Measurements from ENCODE around the gene DNAJC15. TPM values are rescaled to one million over a fixed set of nuclear protein-coding genes. Genes with fewer than 3 reads are reported as not detected.

The DNAJC15 gene
- total RNA-seq, 1 experiment from 2014 or later, result 79.8 TPM

DNA sequence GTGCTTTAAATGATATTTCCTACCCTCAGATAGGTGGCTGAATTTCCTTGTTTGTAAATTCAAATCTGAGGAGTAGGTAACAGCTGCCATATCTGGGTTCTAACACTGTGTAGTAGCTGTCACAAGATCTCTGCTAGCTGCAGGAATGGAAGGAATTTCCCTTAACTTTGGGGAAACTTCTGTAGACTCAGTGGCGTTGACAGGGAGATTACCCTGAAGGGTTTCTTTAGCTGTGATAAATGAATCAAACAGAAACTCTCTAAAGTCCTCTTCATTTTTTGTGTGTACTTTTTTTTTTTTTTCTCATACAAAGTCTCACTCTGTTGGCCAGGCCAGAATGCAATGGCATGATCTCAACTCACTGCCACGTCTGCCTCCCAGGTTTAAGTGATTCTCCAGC, 26.0 kb upstream of the DNAJC15 start:
- Histone ChIP-seq H3K9ac (ENCODE audit: low read length) (no peak overlapping the region), H3K4me3 (ENCODE audit: low read length) (no peak overlapping the region), H3K9me3 (ENCODE audit: low read length) (no peaks in the 10 kb centered on the region), H3K4me1 (ENCODE audit: low read length) (peaks cover 12% of the 10 kb centered on the region), H3K27me3 (ENCODE audit: low read length) (no peaks in the 10 kb centered on the region), H3K79me2 (ENCODE audit: low read length) (no peaks in the 10 kb centered on the region), H3K4me2 (ENCODE audit: low read depth, low read length, poor library complexity, severe bottlenecking) (no peak overlapping the region), H3K36me3 (ENCODE audit: insufficient read depth, low read length) (no peaks in the 10 kb centered on the region), H3K9me2 (replicated peaks; ENCODE audit: insufficient read depth, low read length) (no peaks in the 10 kb centered on the region; the same call in 1 of the 2 replicates), H4K20me1 (ENCODE audit: insufficient read depth, low read depth, low read length) (no peaks in the 10 kb centered on the region), H3K27ac (ENCODE audit: low read length) (no peak overlapping the region), H2AFZ (ENCODE audit: low read length) (peak overlapping the region; percentile 68)
- no peak for DNase-seq

- Histone ChIP-seq H3K4me2 (ENCODE audit: low read depth, low read length, poor library complexity, severe bottlenecking) (no peak overlapping the region), H3K79me2 (ENCODE audit: low read length) (no peaks in the 10 kb centered on the region), H3K4me3 (ENCODE audit: low read length) (no peak overlapping the region), H3K27me3 (ENCODE audit: low read length) (no peaks in the 10 kb centered on the region), H3K4me1 (ENCODE audit: low read length) (peaks cover 5% of the 10 kb centered on the region), H4K20me1 (ENCODE audit: insufficient read depth, low read depth, low read length) (no peaks in the 10 kb centered on the region), H3K9ac (ENCODE audit: low read length) (no peak overlapping the region), H3K9me2 (replicated peaks; ENCODE audit: insufficient read depth, low read length) (no peaks in the 10 kb centered on the region; the same call in 1 of the 2 replicates), H2AFZ (ENCODE audit: low read length) (no peak overlapping the region), H3K9me3 (ENCODE audit: low read length) (no peaks in the 10 kb centered on the region), H3K36me3 (ENCODE audit: insufficient read depth, low read length) (no peaks in the 10 kb centered on the region), H3K27ac (ENCODE audit: low read length) (no peak overlapping the region)
- DNase-seq, result no peak
Measured at GRCh38 chr13:42999491-42999890, 23.9 kb upstream of the DNAJC15 start.

DNA sequence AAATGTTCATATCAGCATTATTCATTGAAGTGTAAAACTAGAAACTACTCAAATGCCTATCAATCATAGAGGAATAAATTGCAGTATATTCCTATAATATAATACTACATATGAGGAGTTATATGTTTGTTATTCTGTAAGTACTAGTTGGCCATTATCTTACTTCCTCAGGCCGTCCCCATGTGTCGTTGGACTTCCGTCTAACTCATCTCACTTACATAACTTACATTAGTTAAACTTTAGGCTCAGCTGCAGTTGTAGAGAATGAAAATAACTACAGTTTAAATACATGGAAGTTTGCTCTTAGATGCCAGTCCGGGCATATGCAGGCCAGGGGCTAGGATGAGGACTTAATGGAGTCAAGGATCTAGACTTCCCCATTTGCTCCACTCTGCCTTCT, 22.7 kb upstream of the DNAJC15 start:
- H3K9me3 ChIP-seq (ENCODE audit: low read length), result no peaks in the 10 kb centered on the region
- no peak overlapping the region for H3K9ac ChIP-seq (ENCODE audit: low read length)
- H4K20me1 ChIP-seq (ENCODE audit: insufficient read depth, low read depth, low read length), result no peaks in the 10 kb centered on the region
- H3K4me3 ChIP-seq (ENCODE audit: low read length), result no peak overlapping the region
- no peaks in the 10 kb centered on the region for H3K36me3 ChIP-seq (ENCODE audit: insufficient read depth, low read length)
- H3K4me2 ChIP-seq (ENCODE audit: low read depth, low read length, poor library complexity, severe bottlenecking), result no peak overlapping the region
- H2AFZ ChIP-seq (ENCODE audit: low read length), result no peak overlapping the region
- H3K9me2 ChIP-seq (replicated peaks; ENCODE audit: insufficient read depth, low read length), result no peaks in the 10 kb centered on the region; the same call in 1 of the 2 replicates
- no peak for DNase-seq
- peaks cover 5% of the 10 kb centered on the region for H3K4me1 ChIP-seq (ENCODE audit: low read length)
- no peak overlapping the region for H3K27ac ChIP-seq (ENCODE audit: low read length)
- no peaks in the 10 kb centered on the region for H3K27me3 ChIP-seq (ENCODE audit: low read length)
- no peaks in the 10 kb centered on the region for H3K79me2 ChIP-seq (ENCODE audit: low read length)

- DNase-seq, result no peak
- H3K79me2 ChIP-seq (ENCODE audit: low read length), result no peaks in the 10 kb centered on the region
- no peak overlapping the region for H3K9ac ChIP-seq (ENCODE audit: low read length)
- H2AFZ ChIP-seq (ENCODE audit: low read length), result no peak overlapping the region
- H3K36me3 ChIP-seq (ENCODE audit: insufficient read depth, low read length), result no peaks in the 10 kb centered on the region
- no peak overlapping the region for H3K27ac ChIP-seq (ENCODE audit: low read length)
- H3K9me3 ChIP-seq (ENCODE audit: low read length), result no peaks in the 10 kb centered on the region
- no peaks in the 10 kb centered on the region for H3K27me3 ChIP-seq (ENCODE audit: low read length)
- no peak overlapping the region for H3K4me3 ChIP-seq (ENCODE audit: low read length)
- no peak overlapping the region for H3K4me2 ChIP-seq (ENCODE audit: low read depth, low read length, poor library complexity, severe bottlenecking)
- H3K9me2 ChIP-seq (replicated peaks; ENCODE audit: insufficient read depth, low read length), result no peaks in the 10 kb centered on the region; the same call in 1 of the 2 replicates
- H4K20me1 ChIP-seq (ENCODE audit: insufficient read depth, low read depth, low read length), result no peaks in the 10 kb centered on the region
- peaks cover 4% of the 10 kb centered on the region for H3K4me1 ChIP-seq (ENCODE audit: low read length)
Measured at GRCh38 chr13:43002021-43002420, 21.4 kb upstream of the DNAJC15 start.

- no peaks in the 10 kb centered on the region for H4K20me1 ChIP-seq (ENCODE audit: insufficient read depth, low read depth, low read length)
- no peaks in the 10 kb centered on the region; the same call in 1 of the 2 replicates for H3K4me1 ChIP-seq (ENCODE audit: low read length)
- no peak overlapping the region for H3K27ac ChIP-seq (ENCODE audit: low read length)
- no peak overlapping the region for H3K4me2 ChIP-seq (ENCODE audit: low read depth, low read length, poor library complexity, severe bottlenecking)
- no peaks in the 10 kb centered on the region for H3K79me2 ChIP-seq (ENCODE audit: low read length)
- no peaks in the 10 kb centered on the region for H3K27me3 ChIP-seq (ENCODE audit: low read length)
- H3K9me2 ChIP-seq (replicated peaks; ENCODE audit: insufficient read depth, low read length), result no peaks in the 10 kb centered on the region; the same call in 1 of the 2 replicates
- no peaks in the 10 kb centered on the region for H3K36me3 ChIP-seq (ENCODE audit: insufficient read depth, low read length)
- DNase-seq, result no peak
- H2AFZ ChIP-seq (ENCODE audit: low read length), result no peak overlapping the region
- H3K9me3 ChIP-seq (ENCODE audit: low read length), result no peaks in the 10 kb centered on the region
- H3K4me3 ChIP-seq (ENCODE audit: low read length), result no peak overlapping the region
- H3K9ac ChIP-seq (ENCODE audit: low read length), result no peak overlapping the region
Measured at GRCh38 chr13:43003010-43003409, 20.4 kb upstream of the DNAJC15 start.

GRCh38 chr13:43003729-43004128, 19.7 kb upstream of the DNAJC15 start:
- H3K27me3 ChIP-seq (ENCODE audit: low read length), result no peaks in the 10 kb centered on the region
- no peak overlapping the region for H3K4me3 ChIP-seq (ENCODE audit: low read length)
- H3K79me2 ChIP-seq (ENCODE audit: low read length), result no peaks in the 10 kb centered on the region
- no peak overlapping the region for H3K4me2 ChIP-seq (ENCODE audit: low read depth, low read length, poor library complexity, severe bottlenecking)
- no peak overlapping the region for H3K9ac ChIP-seq (ENCODE audit: low read length)
- no peak overlapping the region for H3K27ac ChIP-seq (ENCODE audit: low read length)
- no peaks in the 10 kb centered on the region for H3K36me3 ChIP-seq (ENCODE audit: insufficient read depth, low read length)
- H3K9me3 ChIP-seq (ENCODE audit: low read length), result no peaks in the 10 kb centered on the region
- DNase-seq, result no peak
- H4K20me1 ChIP-seq (ENCODE audit: insufficient read depth, low read depth, low read length), result no peaks in the 10 kb centered on the region
- no peaks in the 10 kb centered on the region; the same call in 1 of the 2 replicates for H3K9me2 ChIP-seq (replicated peaks; ENCODE audit: insufficient read depth, low read length)
- H3K4me1 ChIP-seq (ENCODE audit: low read length), result no peaks in the 10 kb centered on the region; the same call in 1 of the 2 replicates
- no peak overlapping the region for H2AFZ ChIP-seq (ENCODE audit: low read length)

DNA sequence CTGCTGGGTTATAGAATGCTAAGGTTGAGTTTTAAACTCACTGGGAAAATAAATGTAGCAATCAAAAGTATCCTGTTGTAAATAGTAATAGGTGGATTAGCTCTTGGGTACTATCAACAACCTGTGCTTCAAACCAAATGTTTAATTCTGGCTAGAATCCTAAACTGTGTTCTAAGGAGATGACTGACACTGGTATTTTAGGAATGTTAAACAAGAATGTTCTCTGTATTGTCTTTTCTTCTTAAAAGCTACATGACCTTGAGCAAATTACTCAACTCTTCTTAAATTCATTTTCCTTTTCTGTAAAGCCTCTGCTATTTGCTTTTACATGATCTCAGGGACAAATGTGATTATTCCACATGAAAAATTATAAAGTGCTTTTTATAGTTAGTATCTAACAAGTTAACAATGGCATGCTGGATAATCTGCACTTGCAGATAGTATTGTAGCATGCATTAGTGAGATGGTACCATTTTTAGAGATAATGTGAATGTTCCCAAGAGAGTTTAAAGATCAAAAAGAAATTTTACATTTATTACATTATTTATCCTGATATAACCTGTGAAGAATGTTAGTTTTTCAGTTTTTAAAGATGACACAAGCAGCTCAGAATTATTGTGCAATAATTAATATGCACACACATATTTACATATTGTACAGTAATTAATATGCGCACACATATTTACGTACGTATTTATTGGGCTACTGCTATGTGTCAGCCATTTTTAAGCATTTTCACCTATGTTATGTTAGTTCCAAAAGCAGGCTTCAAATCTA, 17.7 kb upstream of the DNAJC15 start:
- H3K4me2 ChIP-seq (ENCODE audit: low read depth, low read length, poor library complexity, severe bottlenecking), result no peak overlapping the region
- H3K79me2 ChIP-seq (ENCODE audit: low read length), result no peaks in the 10 kb centered on the region
- no peak overlapping the region for H2AFZ ChIP-seq (ENCODE audit: low read length)
- H3K9me3 ChIP-seq (ENCODE audit: low read length), result no peaks in the 10 kb centered on the region
- no peak overlapping the region for H3K27ac ChIP-seq (ENCODE audit: low read length)
- no peaks in the 10 kb centered on the region for H3K9me2 ChIP-seq (replicated peaks; ENCODE audit: insufficient read depth, low read length)
- no peak overlapping the region for H3K4me3 ChIP-seq (ENCODE audit: low read length)
- no peak overlapping the region for H3K9ac ChIP-seq (ENCODE audit: low read length)
- no peak for DNase-seq
- H3K27me3 ChIP-seq (ENCODE audit: low read length), result no peaks in the 10 kb centered on the region
- H3K36me3 ChIP-seq (ENCODE audit: insufficient read depth, low read length), result no peaks in the 10 kb centered on the region
- no peaks in the 10 kb centered on the region for H4K20me1 ChIP-seq (ENCODE audit: insufficient read depth, low read depth, low read length)
- no peaks in the 10 kb centered on the region for H3K4me1 ChIP-seq (ENCODE audit: low read length)

GRCh38 chr13:43006893-43007631, 16.3 kb upstream of the DNAJC15 start:
- no peaks in the 10 kb centered on the region for H4K20me1 ChIP-seq (ENCODE audit: insufficient read depth, low read depth, low read length)
- no peak overlapping the region for H3K4me2 ChIP-seq (ENCODE audit: low read depth, low read length, poor library complexity, severe bottlenecking)
- no peaks in the 10 kb centered on the region for H3K79me2 ChIP-seq (ENCODE audit: low read length)
- no peak overlapping the region for H2AFZ ChIP-seq (ENCODE audit: low read length)
- H3K27me3 ChIP-seq (ENCODE audit: low read length), result no peaks in the 10 kb centered on the region
- no peak overlapping the region for H3K9ac ChIP-seq (ENCODE audit: low read length)
- no peaks in the 10 kb centered on the region for H3K36me3 ChIP-seq (ENCODE audit: insufficient read depth, low read length)
- no peak for DNase-seq
- H3K4me3 ChIP-seq (ENCODE audit: low read length), result no peak overlapping the region
- H3K4me1 ChIP-seq (ENCODE audit: low read length), result no peaks in the 10 kb centered on the region
- H3K27ac ChIP-seq (ENCODE audit: low read length), result no peak overlapping the region
- H3K9me2 ChIP-seq (replicated peaks; ENCODE audit: insufficient read depth, low read length), result no peaks in the 10 kb centered on the region
- H3K9me3 ChIP-seq (ENCODE audit: low read length), result no peaks in the 10 kb centered on the region

Data from Karpas-422 (cell line).